Osteoblast (primary cell): ENCODE data around the gene EN1. TPM values are rescaled to one million over a fixed set of nuclear protein-coding genes. Genes with fewer than 3 reads are reported as not detected.

Experiments used
- DNase-seq: peaks from one replicate; pipeline ENCODE4 v3.0.0; 2011; ENCODE audit warnings: low spot score, mixed read lengths; ENCODE audit not compliant: insufficient read length; ENCODE audit errors: missing footprints
- H2AFZ ChIP-seq: 2 replicates; pipeline ENCODE4 v1.6.0; 2011; ENCODE audit warnings: mild to moderate bottlenecking, low read length
- H3K27ac ChIP-seq: 2 replicates; pipeline ENCODE4 v1.5.1; 2011; ENCODE audit warnings: mild to moderate bottlenecking, low read depth, low read length, moderate library complexity
- H3K27me3 ChIP-seq: 2 replicates; pipeline ENCODE4 v1.6.0; 2012; ENCODE audit warnings: mild to moderate bottlenecking, control low read depth, inconsistent platforms, low read length, moderate library complexity; ENCODE audit not compliant: insufficient read depth
- H3K36me3 ChIP-seq: 2 replicates; pipeline ENCODE4 v1.5.1; 2011; ENCODE audit warnings: mild to moderate bottlenecking, low read length, control low read depth, moderate library complexity; ENCODE audit not compliant: insufficient read depth
- H3K4me1 ChIP-seq: 2 replicates; pipeline ENCODE4 v1.5.1; 2011; ENCODE audit warnings: mild to moderate bottlenecking, low read length, control low read depth, moderate library complexity; ENCODE audit not compliant: insufficient read depth
- H3K4me2 ChIP-seq: 2 replicates; pipeline ENCODE4 v1.6.0; 2011; ENCODE audit warnings: mild to moderate bottlenecking, low read length; ENCODE audit not compliant: insufficient read depth
- H3K4me3 ChIP-seq: fragments of 200-600 bp; sonication (generic); 3 replicates; pipeline ENCODE4 v1.5.1; 2012; ENCODE audit warnings: mild to moderate bottlenecking, low read length, inconsistent platforms; ENCODE audit not compliant: insufficient read depth
- H3K79me2 ChIP-seq: 2 replicates; pipeline ENCODE4 v1.6.0; 2012; ENCODE audit warnings: mild to moderate bottlenecking, low read length, control low read depth, inconsistent platforms; ENCODE audit not compliant: insufficient read depth
- H3K9me3 ChIP-seq: 2 replicates; pipeline ENCODE4 v1.5.1; 2011; ENCODE audit warnings: low read depth, low read length, control low read depth
- H4K20me1 ChIP-seq: 2 replicates; pipeline ENCODE4 v1.6.0; 2012; ENCODE audit warnings: mild to moderate bottlenecking, low read length, control low read depth; ENCODE audit not compliant: insufficient read depth
- total RNA-seq: library from RNA; depleted of rRNA; stranded (reverse); fragments of >200 nt; gene quantifications from 2 replicates; pipeline ENCODE4 v1.2.3, GENCODE V29; 2012
- TF ChIP-seq, protein P1 (sequence below): IDR thresholded peaks from 2 replicates; pipeline ENCODE4 v1.5.1; 2011; ENCODE audit warnings: mild to moderate bottlenecking, low read depth, low read length, moderate library complexity; ENCODE audit errors: extremely low read depth

Gene EN1
- total RNA-seq, 1 donor = 0.72 TPM

DNA sequence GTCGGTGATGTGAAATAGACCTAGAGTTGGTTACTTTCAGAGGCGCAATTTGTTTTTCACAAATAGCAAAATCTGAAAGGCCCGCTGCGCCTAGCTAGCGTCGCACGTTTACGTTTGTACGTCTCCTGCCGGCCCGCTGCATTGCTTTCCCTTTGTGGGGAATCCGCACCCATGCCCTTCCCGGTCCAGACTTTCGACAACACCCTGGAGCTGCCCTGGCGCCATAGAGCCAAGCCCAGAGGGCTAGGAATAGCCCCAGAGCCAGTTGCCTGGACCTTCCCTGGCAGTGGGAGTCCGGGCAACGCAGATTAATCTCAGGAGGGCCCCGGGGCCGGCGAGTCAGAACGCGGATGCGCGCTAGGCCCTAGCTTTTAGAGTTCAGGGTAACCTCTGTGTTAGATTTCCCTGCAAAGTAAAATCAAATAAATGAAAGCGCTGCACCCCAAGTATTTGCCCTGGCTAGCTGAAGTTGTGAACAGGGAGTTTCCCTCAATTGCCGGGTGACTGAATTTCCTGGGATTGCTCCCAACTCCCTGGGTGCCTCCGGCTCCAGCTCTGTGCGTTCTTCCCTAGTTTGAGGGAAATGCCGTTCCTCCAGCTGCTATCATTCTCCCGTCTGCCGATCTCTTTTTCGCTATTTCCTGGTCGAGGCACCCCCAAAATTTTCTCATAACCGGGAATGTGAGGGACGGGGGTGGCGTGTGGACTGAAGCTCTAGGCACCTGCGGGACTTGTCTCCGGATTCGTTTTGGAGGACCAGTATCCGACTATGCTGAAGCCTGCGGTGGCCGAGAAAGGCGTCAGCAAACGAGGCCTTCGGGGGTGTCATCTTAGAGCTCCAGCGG is 1.2 kb upstream of the EN1 start:
- peak overlapping the region; percentile 69 for H3K4me2 ChIP-seq
- H3K36me3 ChIP-seq = no peaks in the 10 kb centered on the region
- TF ChIP-seq, protein P1, sequence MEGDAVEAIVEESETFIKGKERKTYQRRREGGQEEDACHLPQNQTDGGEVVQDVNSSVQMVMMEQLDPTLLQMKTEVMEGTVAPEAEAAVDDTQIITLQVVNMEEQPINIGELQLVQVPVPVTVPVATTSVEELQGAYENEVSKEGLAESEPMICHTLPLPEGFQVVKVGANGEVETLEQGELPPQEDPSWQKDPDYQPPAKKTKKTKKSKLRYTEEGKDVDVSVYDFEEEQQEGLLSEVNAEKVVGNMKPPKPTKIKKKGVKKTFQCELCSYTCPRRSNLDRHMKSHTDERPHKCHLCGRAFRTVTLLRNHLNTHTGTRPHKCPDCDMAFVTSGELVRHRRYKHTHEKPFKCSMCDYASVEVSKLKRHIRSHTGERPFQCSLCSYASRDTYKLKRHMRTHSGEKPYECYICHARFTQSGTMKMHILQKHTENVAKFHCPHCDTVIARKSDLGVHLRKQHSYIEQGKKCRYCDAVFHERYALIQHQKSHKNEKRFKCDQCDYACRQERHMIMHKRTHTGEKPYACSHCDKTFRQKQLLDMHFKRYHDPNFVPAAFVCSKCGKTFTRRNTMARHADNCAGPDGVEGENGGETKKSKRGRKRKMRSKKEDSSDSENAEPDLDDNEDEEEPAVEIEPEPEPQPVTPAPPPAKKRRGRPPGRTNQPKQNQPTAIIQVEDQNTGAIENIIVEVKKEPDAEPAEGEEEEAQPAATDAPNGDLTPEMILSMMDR = no peak
- peaks cover 4% of the 10 kb centered on the region for H3K79me2 ChIP-seq
- H3K9me3 ChIP-seq = no peaks in the 10 kb centered on the region
- H3K4me1 ChIP-seq = no peaks in the 10 kb centered on the region
- peaks cover 88% of the 10 kb centered on the region for H3K27me3 ChIP-seq
- H3K4me3 ChIP-seq = no peak overlapping the region
- peak; percentile 69 for DNase-seq
- no peaks in the 10 kb centered on the region for H4K20me1 ChIP-seq
- no peak overlapping the region for H3K27ac ChIP-seq
- H2AFZ ChIP-seq = no peak overlapping the region

DNA sequence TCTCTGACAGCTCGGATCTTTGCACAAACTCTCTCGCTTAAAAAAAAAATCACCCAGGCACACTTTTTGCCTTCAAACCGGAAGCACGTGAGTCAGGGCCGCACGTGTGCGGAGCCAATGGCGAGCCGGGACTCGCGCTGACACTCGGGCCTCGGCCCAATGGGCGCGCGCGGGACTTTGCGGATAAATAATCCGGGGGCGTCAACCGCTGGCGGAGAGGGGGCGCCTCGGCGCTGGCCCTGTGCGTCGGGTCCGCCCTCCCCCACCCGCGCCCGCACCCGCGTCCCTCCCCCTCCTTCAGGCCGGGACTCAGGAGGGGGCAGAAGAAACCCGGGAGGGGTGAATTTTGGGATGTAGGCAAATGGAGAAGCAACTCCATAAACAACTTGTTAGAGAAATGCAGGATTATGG is 319 bp upstream of the EN1 start:
- Histone ChIP-seq H2AFZ (no peak overlapping the region), H3K27me3 (peaks cover 86% of the 10 kb centered on the region), H3K36me3 (no peaks in the 10 kb centered on the region), H3K27ac (no peak overlapping the region), H3K4me1 (no peaks in the 10 kb centered on the region), H4K20me1 (no peaks in the 10 kb centered on the region), H3K4me2 (peak overlapping the region; percentile 69), H3K79me2 (peaks cover 4% of the 10 kb centered on the region), H3K9me3 (no peaks in the 10 kb centered on the region), H3K4me3 (peak overlapping the region; percentile 64)
- TF ChIP-seq, protein P1 = no peak
- DNase-seq = peak; percentile 96

DNA sequence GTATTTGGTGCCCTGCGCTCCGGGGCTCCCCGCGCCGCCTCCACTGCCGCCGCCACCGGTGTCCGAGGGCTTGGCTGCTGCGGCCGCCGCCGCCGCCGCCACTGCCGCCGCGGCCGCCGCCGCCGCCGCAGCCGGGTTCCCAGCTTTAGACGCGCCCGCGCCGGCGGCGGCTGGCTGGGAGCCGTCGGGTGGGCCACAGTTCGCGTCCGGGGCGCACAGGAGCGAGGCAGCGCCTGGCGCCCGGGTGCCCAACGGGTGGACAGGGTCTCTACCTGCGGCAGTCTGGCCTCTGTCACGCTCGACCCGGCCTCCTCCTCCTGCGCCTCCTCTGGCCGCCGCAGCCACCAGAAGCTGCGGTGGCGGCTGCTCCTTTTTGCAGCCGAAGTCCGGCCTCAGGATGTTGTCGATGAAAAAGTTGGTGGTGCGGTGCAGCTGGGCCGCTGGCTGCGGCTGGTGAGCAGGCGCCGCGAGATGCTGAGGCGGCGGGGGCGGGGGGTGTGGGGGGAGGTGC is 951 bp downstream of the EN1 start:
- Histone ChIP-seq H3K4me1 (no peaks in the 10 kb centered on the region), H3K36me3 (no peaks in the 10 kb centered on the region), H3K27me3 (peaks cover 85% of the 10 kb centered on the region), H3K4me3 (peak overlapping the region; percentile 64), H2AFZ (no peak overlapping the region), H4K20me1 (no peaks in the 10 kb centered on the region), H3K4me2 (peak overlapping the region; percentile 54), H3K27ac (no peak overlapping the region), H3K9me3 (no peaks in the 10 kb centered on the region), H3K79me2 (peaks cover 4% of the 10 kb centered on the region)
- peak; percentile 90 for DNase-seq
- TF ChIP-seq, protein P1 = no peak

DNA sequence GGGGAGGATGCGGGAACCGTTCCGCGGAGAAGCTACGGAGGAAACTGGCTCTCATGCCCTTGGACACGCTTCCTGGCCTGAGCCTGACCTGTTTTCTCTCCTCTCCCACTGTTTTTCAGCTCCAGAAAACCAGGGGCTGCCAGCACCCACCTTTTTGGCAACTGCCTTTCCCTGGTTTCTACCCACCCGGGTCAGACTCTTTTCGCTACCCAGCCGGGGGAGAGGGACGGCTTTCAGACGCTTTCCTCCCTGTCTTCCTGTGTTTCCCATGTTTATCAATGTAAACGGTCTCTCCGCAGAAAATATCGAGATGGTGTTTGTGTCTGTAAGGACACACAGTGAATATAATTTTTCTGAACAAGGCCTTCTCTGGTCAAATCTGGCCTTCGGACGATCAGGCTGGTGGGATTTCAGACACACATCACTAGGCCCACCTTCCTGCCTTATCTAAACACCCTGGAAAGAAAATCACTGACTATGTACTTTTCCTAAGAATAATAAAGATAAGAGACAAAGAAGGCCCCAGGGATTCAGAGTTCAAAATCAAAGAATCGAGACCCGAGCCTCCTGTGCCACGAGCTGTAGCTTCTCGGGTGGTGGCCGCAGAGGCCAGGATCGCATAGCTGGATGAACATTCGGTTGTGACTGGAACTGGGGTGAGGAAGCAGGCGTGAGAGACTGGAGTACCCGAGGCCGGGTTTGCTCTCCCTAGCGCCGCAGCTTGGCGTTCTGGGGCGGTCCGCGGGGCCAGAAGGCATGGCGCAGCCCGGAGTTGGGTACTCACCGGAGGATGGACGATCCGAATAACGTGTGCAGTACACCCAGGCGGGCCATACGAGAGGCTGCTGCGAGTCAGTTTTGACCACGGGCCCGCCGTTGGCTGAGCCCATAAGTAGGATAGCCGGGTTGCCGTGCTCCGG is 1.7 kb downstream of the EN1 start:
- Histone ChIP-seq H3K36me3 (no peaks in the 10 kb centered on the region), H3K4me1 (no peaks in the 10 kb centered on the region), H4K20me1 (no peaks in the 10 kb centered on the region), H3K27me3 (peaks cover 84% of the 10 kb centered on the region), H2AFZ (no peak overlapping the region), H3K4me2 (peak overlapping the region; percentile 54), H3K79me2 (peaks cover 4% of the 10 kb centered on the region), H3K4me3 (peak overlapping the region; percentile 64), H3K9me3 (no peaks in the 10 kb centered on the region), H3K27ac (no peak overlapping the region)
- TF ChIP-seq, protein P1 = no peak
- peak; percentile 83 for DNase-seq
